Embryonic facial prominence (tissue), 1 donor: Measurements from ENCODE around the gene ALG11.
"Not testable (repeated sequence)": the region's sequence is repeated elsewhere in the genome, so short reads cannot be mapped to it uniquely, and the experiment has no call there.

Experiments
- DNase-seq: peaks from one replicate; pipeline ENCODE4 v3.0.0-alpha.2; 2016; ENCODE audit errors: extremely low spot score

Gene ALG11

GRCh38 chr13:52029569-52029968 lies 17.4 kb downstream of the ALG11 start:
- DNase-seq: no peak

DNA sequence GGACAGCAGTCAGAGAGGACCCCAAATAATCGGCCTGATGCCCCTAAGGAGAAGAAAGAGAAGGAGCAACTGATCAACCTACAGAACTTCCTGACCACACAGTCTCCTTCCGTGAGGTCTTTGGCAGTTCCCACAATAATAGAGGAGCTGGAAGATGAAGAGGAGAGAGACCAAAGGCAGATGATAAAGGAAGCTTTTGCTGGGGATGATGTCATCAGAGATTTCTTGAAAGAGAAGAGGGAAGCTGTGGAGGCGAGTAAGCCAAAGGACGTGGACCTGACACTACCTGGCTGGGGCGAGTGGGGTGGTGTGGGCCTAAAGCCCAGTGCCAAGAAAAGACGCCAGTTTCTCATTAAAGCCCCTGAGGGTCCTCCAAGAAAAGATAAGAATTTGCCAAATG lies 18.2 kb downstream of the ALG11 start:
- DNase-seq: not testable (repeated sequence)

- no peak for DNase-seq
These were observed 20.8 kb downstream of the ALG11 start for GRCh38 chr13:52033039-52033438.

DNA sequence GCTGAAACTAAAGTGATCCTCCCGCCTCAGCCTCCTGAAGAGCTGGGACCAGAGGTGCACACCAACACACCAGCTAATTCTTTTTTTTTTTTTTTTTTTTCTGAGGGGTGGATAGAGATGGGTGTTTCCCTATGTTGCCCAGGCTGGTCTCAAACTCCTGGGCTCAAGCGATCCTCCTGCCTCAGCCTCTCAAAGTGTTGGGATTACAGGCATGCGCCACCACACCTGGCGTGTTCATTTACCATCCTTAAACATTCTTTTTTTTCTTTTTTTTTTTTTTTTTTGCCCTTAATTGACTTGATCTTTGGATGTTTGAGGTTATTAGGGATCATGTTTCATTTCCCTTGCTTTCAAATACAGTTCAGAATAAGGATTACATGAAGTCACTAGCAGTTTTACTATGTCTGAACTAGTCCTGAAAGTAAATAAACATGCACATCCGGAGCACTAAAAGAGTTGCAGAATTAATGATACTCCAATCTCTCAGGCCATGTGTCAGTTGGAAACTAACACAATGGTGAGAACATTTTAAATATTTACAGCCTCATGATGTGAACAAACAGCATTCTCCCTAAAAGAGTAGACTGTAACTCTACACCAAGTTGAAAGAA lies 22.5 kb downstream of the ALG11 start:
- no peak for DNase-seq

DNA sequence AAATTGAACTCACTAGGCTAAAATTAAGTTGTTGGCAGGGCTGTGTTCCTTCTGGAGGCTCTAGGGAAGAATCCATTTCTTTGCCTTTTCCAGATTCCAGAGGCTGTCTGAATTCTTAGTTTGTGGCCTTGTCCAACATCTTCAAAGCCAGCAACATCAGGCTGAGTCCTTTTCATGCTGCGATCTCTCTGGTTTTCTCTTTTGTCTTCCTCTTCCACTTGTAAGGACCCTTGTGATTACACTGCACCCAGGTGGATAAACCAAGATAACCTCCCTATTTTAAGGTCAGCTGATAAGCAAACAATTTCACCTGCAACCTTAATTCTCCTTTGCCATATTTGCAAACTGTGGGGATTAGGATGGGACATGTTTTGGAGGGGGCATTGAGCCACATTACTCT lies 23.8 kb downstream of the ALG11 start:
- no peak for DNase-seq

GRCh38 chr13:52043675-52044074 lies 31.5 kb downstream of the ALG11 start:
- DNase-seq: no peak

DNA sequence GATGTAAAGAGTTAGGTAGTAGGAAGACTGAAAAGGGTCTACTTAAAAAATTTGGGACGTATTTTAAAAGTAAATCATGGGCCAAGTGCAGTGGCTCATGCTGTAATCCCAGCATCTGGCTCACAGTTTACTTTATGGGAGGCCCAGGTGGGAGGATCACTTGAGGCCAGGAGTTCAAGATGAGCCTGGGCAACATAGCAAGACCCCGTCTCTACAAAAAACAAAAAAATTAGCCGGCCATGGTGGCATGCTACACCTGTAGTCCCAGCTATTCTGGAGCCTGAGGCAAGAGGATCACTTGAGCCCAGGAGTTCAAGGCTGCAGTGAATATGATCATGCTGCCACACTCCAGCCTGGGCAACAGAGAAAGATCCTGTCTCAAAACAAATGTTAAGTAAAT lies 35.3 kb downstream of the ALG11 start:
- DNase-seq: no peak

DNA sequence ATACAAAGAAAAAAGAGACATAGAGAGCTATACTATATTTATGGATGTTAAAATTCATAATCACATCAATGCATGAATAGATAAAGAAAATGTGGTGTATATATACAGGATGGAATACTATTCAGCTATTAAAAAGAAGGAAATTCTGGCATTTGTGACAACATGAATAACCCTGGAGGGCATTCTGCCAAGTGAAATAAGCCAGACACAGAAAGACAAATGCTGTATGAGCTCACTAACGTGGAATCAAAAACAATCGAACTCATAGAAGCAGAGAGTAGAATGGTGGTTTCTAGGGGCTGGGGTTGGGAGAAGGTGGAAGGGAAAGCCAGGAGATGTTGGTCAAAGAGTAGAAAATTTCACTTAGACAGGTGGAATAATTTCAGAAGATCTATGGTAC lies 36.3 kb downstream of the ALG11 start:
- DNase-seq: no peak

GRCh38 chr13:52051400-52051799 lies 39.2 kb downstream of the ALG11 start:
- DNase-seq: no peak

- no peak for DNase-seq
These were observed 41.3 kb downstream of the ALG11 start for GRCh38 chr13:52053460-52053859.

DNA sequence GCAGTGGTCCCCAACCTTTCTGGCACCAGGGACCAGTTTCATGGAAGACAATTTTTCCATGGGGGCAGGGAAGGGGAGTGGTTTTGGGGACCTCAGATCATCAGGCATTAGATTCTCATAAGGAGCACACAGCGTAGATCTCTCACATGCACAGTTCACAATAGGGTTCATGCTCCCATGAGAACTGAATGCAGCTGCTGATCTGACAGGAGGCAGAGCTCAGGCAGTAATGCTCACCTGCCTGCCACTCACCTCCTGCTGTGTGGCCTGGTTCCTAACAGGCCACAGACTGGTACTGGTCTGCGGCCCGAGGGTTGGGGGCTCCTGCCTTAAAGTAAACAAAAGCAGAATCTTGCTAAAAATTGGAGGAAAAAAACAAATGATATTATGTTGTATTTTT lies 48.9 kb downstream of the ALG11 start:
- not testable (repeated sequence) for DNase-seq

- DNase-seq: no peak
These were observed 49.4 kb downstream of the ALG11 start for GRCh38 chr13:52061587-52061986.

GRCh38 chr13:52067237-52067636 lies 55.0 kb downstream of the ALG11 start:
- DNase-seq: no peak

DNA sequence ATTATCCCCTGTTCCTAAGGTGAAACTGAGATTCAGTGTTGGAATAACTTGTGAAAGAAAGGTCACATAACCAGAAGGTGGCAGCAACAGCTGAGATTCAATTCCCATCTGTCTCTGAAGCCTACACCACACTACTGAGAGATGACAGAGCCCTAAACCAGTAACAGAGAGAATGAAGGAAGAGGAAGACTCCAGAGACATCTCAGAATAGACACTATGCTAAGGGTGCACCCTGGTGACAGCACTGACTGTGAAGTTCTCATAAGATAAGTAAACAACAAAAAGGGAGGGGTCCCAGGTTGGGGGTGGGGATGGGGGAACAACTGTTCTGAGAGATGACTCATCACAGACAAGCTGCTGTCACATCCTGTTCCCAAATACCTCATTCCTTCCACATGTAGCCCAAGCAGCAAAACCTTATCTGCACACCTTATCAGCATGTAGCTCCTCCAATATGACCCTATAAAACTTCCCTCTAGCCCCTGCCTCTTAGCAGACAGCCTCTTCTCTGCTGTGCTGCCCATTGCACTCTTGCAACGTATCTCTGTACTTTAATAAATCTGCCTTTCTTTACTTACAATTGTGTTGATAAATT lies 58.8 kb downstream of the ALG11 start:
- DNase-seq: no peak
